Ectodermal cell (in vitro differentiated cells): Measurements from ENCODE around the gene RBFOX2.

Experiments
- H3K27ac ChIP-seq: 2 replicates; pipeline ENCODE4 v1.7.0; 2013; ENCODE audit warnings: mild to moderate bottlenecking, low read depth, low read length; ENCODE audit not compliant: insufficient read depth, poor library complexity, severe bottlenecking
- H3K27me3 ChIP-seq: 2 replicates; pipeline ENCODE4 v1.7.0; 2013; ENCODE audit warnings: mild to moderate bottlenecking, low read length; ENCODE audit not compliant: insufficient read depth, control insufficient read depth, poor library complexity, severe bottlenecking
- H3K36me3 ChIP-seq: one replicate; pipeline ENCODE4 v1.7.0; 2013; ENCODE audit warnings: low read length; ENCODE audit not compliant: control insufficient read depth, insufficient read depth
- H3K4me1 ChIP-seq: one replicate; pipeline ENCODE4 v1.7.0; 2013; ENCODE audit warnings: low read length; ENCODE audit not compliant: control insufficient read depth, insufficient read depth
- H3K4me3 ChIP-seq: 2 replicates; pipeline ENCODE4 v1.7.0; 2013; ENCODE audit warnings: low read depth, low read length, control low read depth; ENCODE audit not compliant: insufficient read depth
- H3K9me3 ChIP-seq: 2 replicates; pipeline ENCODE4 v1.7.0; 2013; ENCODE audit warnings: mild to moderate bottlenecking, low read length, moderate library complexity; ENCODE audit not compliant: control insufficient read depth
- WGBS, 2 experiments: methylation state at CpG; one replicate each; pipeline ENCODE4 v1.1.7; 2013; ENCODE audit warnings: missing lambda C conversion rate in 2 of 2; 5-methylcytosine and 5-hydroxymethylcytosine counted together

The RBFOX2 gene

DNA sequence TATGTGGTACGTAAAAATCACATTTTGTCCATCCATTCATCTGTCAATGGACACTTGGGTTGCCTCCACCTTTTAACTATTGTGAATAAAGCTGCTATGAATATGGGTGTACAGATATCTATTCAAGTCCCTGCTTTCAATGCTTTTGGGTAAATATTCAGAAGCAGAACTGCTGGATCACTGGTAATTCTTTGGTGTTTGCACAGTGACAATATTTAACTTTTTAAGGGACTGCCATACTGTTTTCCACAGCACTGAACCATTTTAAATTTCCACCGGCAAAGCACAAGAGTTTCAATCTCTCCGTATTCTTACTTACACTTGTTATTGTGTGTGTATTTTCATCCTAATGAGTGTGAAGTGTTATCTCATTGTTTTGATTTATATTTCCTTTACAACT lies 79.4 kb downstream of the RBFOX2 start:
- no peak overlapping the region for H3K27ac ChIP-seq
- no peaks in the 10 kb centered on the region for H3K36me3 ChIP-seq
- 90 to 100% methylated on average over 3 of the region's 3 CpGs for WGBS, 2 experiments
- H3K27me3 ChIP-seq = no peaks in the 10 kb centered on the region
- H3K4me3 ChIP-seq = no peak overlapping the region
- H3K9me3 ChIP-seq = no peaks in the 10 kb centered on the region
- H3K4me1 ChIP-seq = no peaks in the 10 kb centered on the region

GRCh38 chr22:35947794-35948425 lies 80.7 kb downstream of the RBFOX2 start:
- Histone ChIP-seq H3K4me3 (no peak overlapping the region), H3K27me3 (no peaks in the 10 kb centered on the region), H3K4me1 (no peaks in the 10 kb centered on the region), H3K9me3 (no peaks in the 10 kb centered on the region), H3K36me3 (no peaks in the 10 kb centered on the region), H3K27ac (no peak overlapping the region)
- 86 to 96% methylated on average over 4 to 5 of the region's 5 CpGs for WGBS, 2 experiments

GRCh38 chr22:35944458-35944857 lies 84.2 kb downstream of the RBFOX2 start:
- Histone ChIP-seq H3K27me3 (no peaks in the 10 kb centered on the region), H3K4me3 (no peak overlapping the region), H3K36me3 (no peaks in the 10 kb centered on the region), H3K27ac (no peak overlapping the region), H3K9me3 (no peaks in the 10 kb centered on the region), H3K4me1 (no peaks in the 10 kb centered on the region)
- 89 to 91% methylated on average over 6 of the region's 6 CpGs for WGBS, 2 experiments

GRCh38 chr22:35940166-35940565 lies 88.5 kb downstream of the RBFOX2 start:
- no peaks in the 10 kb centered on the region for H3K27me3 ChIP-seq
- H3K4me1 ChIP-seq = no peaks in the 10 kb centered on the region
- H3K9me3 ChIP-seq = no peaks in the 10 kb centered on the region
- H3K4me3 ChIP-seq = no peak overlapping the region
- no peak overlapping the region for H3K27ac ChIP-seq
- 89% methylated on average over 1 of the region's 1 CpG; no CpG with 5 or more reads in 1 of the 2 experiments for WGBS, 2 experiments
- H3K36me3 ChIP-seq = no peaks in the 10 kb centered on the region

GRCh38 chr22:35938226-35938625 lies 90.4 kb downstream of the RBFOX2 start:
- H3K4me3 ChIP-seq = no peak overlapping the region
- no peaks in the 10 kb centered on the region for H3K36me3 ChIP-seq
- H3K9me3 ChIP-seq = no peaks in the 10 kb centered on the region
- H3K4me1 ChIP-seq = no peaks in the 10 kb centered on the region
- no peaks in the 10 kb centered on the region for H3K27me3 ChIP-seq
- no peak overlapping the region for H3K27ac ChIP-seq
- 95% methylated on average over 1 of the region's 1 CpG for WGBS, 2 experiments

DNA sequence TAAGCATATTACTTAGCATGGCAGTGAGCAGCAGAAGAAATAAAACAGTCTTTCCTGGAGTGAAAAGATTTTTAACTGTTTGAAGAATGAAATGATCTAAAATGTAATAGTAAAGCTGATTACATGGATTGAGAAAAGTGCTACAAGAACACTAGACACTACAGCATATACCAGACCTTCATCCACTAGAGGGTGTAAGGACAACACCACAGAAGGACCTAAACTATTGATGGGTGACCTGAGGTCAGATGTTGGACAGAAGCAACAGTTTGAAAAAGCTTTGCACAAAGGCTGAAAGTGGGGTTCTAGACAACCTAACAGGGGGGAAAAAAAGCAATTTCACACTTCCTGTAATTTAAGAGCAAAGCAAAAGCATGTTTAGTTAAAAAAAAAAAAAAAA lies 97.7 kb downstream of the RBFOX2 start:
- Histone ChIP-seq H3K9me3 (no peaks in the 10 kb centered on the region), H3K4me1 (no peaks in the 10 kb centered on the region), H3K27ac (no peak overlapping the region), H3K4me3 (no peak overlapping the region), H3K36me3 (no peaks in the 10 kb centered on the region), H3K27me3 (no peaks in the 10 kb centered on the region)

- H3K27ac ChIP-seq = no peak overlapping the region
- no peaks in the 10 kb centered on the region for H3K27me3 ChIP-seq
- no peaks in the 10 kb centered on the region for H3K9me3 ChIP-seq
- H3K36me3 ChIP-seq = no peaks in the 10 kb centered on the region
- WGBS, 2 experiments = 89 to 100% methylated on average over 2 to 3 of the region's 3 CpGs
- H3K4me1 ChIP-seq = no peaks in the 10 kb centered on the region
- H3K4me3 ChIP-seq = no peak overlapping the region
Observed at GRCh38 chr22:35928285-35928798, 100.3 kb downstream of the RBFOX2 start.

GRCh38 chr22:35923026-35923425 lies 105.6 kb downstream of the RBFOX2 start:
- Histone ChIP-seq H3K4me1 (no peaks in the 10 kb centered on the region), H3K4me3 (no peak overlapping the region), H3K27me3 (no peaks in the 10 kb centered on the region), H3K36me3 (no peaks in the 10 kb centered on the region), H3K27ac (no peak overlapping the region), H3K9me3 (no peaks in the 10 kb centered on the region)
- 82 to 94% methylated on average over 1 to 2 of the region's 2 CpGs for WGBS, 2 experiments

DNA sequence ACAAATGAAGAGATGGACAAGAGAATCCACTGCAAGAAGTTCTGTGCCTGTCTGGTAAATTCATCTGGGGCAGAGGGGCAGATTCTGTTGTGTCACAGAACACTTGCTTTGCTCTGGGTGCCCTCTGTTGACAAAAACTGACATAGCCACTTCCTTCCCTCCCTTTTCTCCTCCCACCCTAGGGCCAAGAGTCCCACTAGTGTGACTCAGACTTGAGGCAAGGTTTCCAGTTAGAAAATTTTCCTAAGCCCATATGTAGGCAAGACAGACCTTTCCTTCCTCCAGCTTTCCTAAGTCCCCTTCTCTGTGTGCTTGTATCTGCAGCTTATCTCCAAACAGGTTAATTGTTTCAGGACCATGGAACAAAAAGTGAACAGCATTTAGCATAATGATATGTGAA lies 106.8 kb downstream of the RBFOX2 start:
- Histone ChIP-seq H3K27ac (no peak overlapping the region), H3K9me3 (no peaks in the 10 kb centered on the region), H3K27me3 (no peaks in the 10 kb centered on the region), H3K4me1 (peaks cover 9% of the 10 kb centered on the region), H3K36me3 (no peaks in the 10 kb centered on the region), H3K4me3 (no peak overlapping the region)

- Histone ChIP-seq H3K4me3 (no peak overlapping the region), H3K9me3 (no peaks in the 10 kb centered on the region), H3K27me3 (no peaks in the 10 kb centered on the region), H3K4me1 (peaks cover 15% of the 10 kb centered on the region), H3K27ac (no peak overlapping the region), H3K36me3 (no peaks in the 10 kb centered on the region)
- WGBS, 2 experiments = 88 to 98% methylated on average over 1 to 2 of the region's 2 CpGs
Observed at GRCh38 chr22:35921044-35921443, 107.6 kb downstream of the RBFOX2 start.
